Epithelial cell of prostate (primary cell): Measurements from ENCODE around the gene ADAR.
A peak's percentile ranks its signal among the peaks of the same experiment; 100 is the strongest.

Experiments
- DNase-seq: peaks from one replicate; pipeline ENCODE4 v3.0.0-alpha.2; 2011; ENCODE audit warnings: low read depth, low spot score
- H3K27ac ChIP-seq: fragments of 450-650 bp; 2 replicates; pipeline ENCODE4 v1.5.1; 2017; ENCODE audit warnings: mild to moderate bottlenecking

Gene ADAR

DNA sequence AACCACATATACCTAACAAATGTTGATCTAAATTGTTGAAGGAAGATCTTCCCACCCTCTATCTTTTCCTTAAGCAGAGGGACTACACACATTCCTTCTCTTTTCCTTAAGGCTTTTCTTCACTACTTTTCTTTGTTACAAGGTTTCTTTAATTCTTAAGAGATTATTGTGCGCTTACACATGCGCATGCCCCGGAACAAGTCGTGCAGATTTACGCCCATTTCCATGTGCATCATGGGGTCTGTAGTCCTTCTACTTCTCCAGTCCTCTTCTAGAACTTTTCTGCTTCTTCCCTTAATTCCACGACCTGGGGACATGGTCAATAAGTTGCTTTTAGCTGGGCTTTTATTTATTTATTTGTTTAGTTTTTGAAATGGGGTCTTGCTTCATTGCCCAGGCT lies 42.1 kb downstream of the ADAR start:
- DNase-seq, result no peak
- no peak overlapping the region for H3K27ac ChIP-seq

DNA sequence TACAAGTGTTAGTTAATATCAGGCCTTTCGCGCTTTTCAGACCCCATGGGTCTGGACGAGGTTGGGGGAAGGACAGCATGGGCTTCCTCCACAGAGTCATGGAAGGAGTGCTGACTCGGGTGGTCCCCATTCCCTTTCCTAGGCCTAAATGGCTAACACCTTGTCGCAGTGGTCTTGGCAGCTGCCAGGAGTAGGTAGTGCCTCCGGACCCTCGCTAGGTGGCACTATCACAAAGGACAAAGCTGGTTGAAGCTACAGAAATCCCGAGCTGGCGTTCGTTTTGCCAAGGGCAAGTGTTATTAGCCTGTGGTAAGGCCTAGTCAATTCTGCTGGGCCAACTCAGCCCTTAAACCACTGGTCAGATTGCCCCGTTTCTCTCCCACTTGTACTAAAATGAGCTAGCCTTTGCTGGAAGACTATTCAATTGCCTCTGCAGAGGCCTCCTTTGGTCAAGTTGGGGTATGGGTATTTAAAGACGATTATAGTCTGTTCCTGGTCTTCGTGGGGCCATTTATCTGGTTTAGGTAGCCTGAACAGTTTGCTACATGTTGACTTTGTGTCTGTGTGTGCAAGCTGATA lies 48.4 kb downstream of the ADAR start:
- peak overlapping the region; percentile 84 for H3K27ac ChIP-seq
- DNase-seq, result peak; percentile 43

GRCh38 chr1:154558720-154559465 lies 49.1 kb downstream of the ADAR start:
- peak; percentile 81 for DNase-seq
- peak overlapping the region; percentile 84 for H3K27ac ChIP-seq

DNA sequence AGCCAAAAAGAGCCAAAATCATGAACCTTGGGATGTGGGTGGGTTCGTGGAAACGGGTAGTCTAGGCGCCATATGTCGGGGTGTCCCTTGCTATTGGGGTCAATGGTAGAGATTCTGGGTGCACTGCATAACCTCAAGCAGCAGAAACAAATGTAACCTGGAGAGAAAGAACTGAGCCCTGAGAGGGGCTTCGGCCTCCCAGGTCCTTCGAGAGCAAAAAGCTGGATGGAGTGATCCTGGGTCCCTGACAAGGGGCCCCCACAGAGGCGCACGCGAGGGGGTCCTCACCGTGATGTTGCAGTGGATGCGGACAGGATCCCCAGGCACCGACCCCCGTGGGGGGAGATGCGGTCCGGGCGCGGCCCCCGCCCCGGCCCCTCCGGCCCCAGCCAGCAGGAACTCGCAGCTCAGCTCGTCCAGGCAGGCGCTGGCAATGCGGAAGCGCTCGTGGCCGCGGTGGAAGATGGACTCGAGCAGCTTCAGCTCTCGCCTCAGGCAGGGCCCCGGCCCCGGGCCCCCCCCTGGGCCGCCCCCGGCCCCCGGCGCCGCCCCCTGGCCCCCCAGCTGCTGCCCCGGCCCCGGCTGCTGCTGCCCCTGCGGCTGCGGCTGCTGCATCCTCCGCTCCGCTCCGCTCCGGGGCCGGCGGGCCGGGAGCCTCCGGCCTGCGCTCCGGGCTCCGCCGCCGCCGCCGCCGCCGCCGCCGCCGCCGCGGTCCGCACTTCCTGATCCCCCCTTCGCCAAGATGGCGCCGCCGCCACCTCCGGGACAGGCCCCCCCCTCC lies 49.9 kb downstream of the ADAR start, which contains the start of gene UBE2Q1:
Gene UBE2Q1, minus strand, starts transcription at position 724 of the 781 bp plus-strand sequence. Its CDS starts 109 bp downstream, at position 615.
- DNase-seq, result no peak
- peak within 1 kb of the TSS; percentile 84 for H3K27ac ChIP-seq

GRCh38 chr1:154557248-154557938 lies 50.6 kb downstream of the ADAR start:
- H3K27ac ChIP-seq, result peak overlapping the region; percentile 84
- no peak for DNase-seq

- no peak overlapping the region for H3K27ac ChIP-seq
- no peak for DNase-seq
Measured at GRCh38 chr1:154556422-154556821, 51.6 kb downstream of the ADAR start.

DNA sequence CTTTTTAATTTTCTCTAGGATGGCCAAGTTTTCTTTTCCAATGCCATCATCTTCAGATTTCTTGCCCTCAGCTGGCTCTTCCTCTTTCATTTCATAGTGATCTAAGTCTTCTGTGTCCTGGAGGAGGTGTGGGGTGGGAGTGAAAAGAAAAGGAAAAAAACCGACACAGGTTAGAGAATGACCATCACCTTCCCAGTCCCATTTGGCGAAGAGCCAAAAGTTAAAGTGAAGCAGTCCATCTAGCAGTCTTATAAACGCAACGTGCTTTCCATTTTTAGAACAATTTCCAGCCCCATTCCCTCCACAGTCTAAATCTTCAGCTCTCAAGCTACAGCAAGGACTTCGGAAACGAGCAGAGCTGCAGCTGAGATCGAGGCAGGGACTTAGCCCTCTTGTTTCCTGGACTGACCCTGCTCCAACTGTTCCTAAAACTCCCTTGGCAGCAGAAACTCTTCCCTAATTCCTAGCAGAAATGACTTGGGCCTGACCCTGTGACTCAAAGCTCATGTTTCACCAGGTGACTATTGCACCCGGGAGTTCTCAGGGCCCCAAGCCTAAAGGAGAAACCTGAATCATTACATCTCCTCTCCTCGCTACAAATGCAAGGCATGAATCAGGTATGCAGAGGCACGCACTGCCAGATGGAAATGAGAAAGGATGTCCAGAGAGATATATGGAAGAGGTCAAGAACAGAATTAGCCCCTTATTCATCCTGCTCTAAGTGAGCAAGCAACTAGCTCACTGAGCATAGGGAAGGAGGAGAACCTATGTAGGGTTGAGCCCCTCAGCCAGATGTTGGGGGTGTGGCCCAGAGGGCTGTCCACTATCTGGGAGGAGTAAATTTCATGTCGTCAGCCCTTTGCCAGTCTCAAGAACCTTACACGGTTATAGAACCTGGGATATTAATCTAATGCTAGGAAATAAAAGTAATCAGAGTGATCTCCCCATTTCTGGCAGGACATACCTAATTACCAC lies 54.6 kb downstream of the ADAR start:
- H3K27ac ChIP-seq, result peak overlapping the region; percentile 49
- DNase-seq, result peak; percentile 20

GRCh38 chr1:154552036-154552435 lies 56.0 kb downstream of the ADAR start:
- H3K27ac ChIP-seq, result no peak overlapping the region
- no peak for DNase-seq

- H3K27ac ChIP-seq, result no peak overlapping the region
- no peak for DNase-seq
Measured at GRCh38 chr1:154551474-154551873, 56.5 kb downstream of the ADAR start.

GRCh38 chr1:154550657-154551056 lies 57.3 kb downstream of the ADAR start:
- H3K27ac ChIP-seq, result no peak overlapping the region
- DNase-seq, result no peak

DNA sequence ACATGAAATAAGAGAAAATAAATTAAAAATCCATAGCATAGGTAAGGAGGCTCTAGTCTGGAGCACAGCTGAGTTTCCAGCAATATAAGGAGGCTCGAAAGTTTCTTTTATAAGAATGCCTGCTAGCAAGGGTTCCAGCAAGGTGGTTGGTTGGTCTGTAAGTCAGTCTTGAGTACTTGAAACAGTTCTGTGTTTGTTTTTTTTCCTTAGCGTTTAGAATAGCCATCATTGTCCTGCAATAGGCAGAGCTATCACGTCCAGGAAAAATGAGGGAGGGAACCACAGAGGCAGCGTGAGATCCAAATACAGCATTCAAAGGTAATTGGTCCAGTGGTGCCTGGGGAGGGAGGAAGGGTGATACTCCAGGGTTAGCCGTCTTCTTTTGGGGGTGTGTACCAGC lies 57.9 kb downstream of the ADAR start:
- no peak overlapping the region for H3K27ac ChIP-seq
- no peak for DNase-seq

DNA sequence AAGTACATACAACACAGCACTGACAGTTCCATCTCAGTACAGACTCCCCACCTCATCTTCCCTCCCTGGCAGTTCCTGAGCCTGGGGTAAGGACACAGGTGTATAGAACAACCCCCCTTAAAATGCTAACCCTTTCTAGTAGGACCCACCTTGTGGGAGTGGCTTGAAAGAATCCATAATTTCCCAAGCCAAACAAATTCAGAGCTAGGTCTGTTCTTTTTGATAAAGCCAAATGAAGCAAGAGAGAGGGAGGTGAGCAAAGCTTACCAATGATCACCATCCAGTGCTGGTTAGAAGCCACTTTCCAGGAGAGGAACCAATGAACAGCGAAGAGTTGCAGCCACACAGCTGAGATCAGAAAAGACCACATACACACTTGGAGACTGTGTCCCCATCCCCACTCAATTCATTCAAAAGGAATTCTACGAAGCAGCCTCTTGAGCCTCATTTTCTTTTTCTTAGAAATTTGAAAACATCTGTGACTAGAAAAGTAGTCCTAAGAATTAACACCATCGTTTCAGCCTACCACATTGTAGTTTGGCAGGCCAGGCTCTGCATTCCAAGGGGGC lies 58.7 kb downstream of the ADAR start:
- no peak overlapping the region for H3K27ac ChIP-seq
- no peak for DNase-seq

GRCh38 chr1:154548028-154548427 lies 60.0 kb downstream of the ADAR start:
- DNase-seq, result no peak
- H3K27ac ChIP-seq, result no peak overlapping the region

- no peak overlapping the region for H3K27ac ChIP-seq
- no peak for DNase-seq
Measured at GRCh38 chr1:154547105-154547732, 60.8 kb downstream of the ADAR start.

DNA sequence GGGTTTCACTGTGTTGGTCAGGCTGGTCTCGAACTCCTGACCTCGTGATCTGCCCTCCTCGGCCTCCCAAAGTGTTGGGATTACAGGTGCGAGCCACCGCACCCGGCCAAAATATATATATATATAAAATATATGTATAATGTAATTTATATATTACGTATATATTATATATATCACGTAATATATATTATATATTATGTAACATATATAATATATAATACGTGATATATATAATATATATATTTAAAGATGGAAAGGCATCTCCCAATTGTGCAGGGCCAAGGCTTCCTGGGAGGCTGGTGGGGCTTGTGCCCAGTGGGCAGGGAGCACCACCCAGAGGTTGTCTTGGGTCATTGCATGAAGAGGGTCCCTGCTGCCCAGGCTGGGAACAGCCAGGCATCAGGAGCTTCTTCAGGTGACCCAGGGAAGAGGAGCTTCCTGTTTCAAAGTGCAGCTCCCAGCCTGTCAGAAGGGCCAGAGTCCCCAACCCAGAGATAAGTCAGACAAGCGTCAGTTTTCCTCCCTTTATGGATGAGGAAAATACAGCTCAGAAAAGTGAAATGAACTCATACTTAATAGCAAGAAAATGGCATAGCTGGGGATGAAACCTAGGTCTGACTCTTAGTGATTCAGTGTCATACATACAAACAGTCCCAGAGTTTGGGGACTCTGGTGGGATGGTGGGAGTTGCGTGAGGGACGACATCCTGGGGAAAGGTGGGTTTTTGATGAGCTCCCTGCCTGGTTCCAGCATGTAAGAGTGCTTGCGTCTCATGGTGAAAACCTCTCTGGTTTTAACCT lies 61.5 kb downstream of the ADAR start:
- H3K27ac ChIP-seq, result no peak overlapping the region
- no peak for DNase-seq

GRCh38 chr1:154541231-154541630 lies 66.8 kb downstream of the ADAR start:
- H3K27ac ChIP-seq, result no peak overlapping the region
- DNase-seq, result no peak

DNA sequence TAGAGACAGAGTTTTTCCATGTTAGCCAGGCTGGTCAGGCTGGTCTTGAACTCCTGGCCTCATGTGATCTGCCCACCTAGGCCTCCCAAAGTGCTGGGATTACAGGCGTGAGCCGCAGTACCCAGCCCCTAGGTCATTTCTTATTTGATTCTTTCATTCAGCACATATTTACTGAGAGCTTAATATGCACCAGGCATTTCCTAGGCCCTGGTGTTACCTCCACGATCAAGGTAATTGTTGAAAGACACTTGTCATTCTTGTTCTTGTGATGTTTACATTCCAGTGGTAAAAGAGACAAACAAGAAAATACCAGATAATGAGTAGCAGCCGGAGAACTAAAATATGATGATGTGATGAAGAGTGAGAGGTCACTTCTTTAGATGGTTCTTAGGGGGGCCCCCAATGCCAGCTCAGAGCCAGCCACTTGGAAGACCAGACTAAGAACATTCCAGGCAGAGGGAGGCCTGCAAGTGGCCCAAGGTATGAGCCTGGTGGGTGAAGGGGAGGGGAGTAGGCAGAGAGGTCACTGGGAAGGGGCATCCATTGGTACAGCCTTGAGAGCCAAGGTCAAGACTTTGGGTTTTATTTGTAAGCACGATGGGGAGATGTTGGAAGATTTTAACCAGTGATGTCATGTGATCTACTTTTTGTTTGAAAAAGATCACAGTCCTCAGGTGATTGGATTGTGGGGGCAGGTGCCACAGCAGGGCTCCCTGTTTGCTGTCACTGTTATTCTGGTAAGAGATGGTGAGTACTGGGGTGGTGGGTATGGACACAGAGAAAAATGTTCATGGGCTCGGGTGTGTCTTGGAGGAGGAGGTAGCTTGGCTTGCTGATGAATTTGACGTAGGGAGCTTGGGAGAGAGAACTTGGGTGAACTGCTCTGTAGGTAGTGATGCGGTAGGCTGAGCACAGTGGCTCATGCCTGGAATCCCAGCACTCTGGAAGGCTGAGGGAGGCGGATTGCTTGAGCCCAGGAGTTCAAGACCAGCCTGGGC lies 68.2 kb downstream of the ADAR start:
- DNase-seq, result no peak
- no peak overlapping the region for H3K27ac ChIP-seq
